ENCODE measurements around the gene WDR45. TPM values are rescaled to one million over a fixed set of nuclear protein-coding genes. Genes with fewer than 3 reads are reported as not detected.

WDR45 gene
- total and polyA plus RNA-seq, 2 of the 13 experiments (the other 11 are each of a cell fraction or from before 2014, with no cell fraction given) = 16.4 to 65.5 TPM

DNA sequence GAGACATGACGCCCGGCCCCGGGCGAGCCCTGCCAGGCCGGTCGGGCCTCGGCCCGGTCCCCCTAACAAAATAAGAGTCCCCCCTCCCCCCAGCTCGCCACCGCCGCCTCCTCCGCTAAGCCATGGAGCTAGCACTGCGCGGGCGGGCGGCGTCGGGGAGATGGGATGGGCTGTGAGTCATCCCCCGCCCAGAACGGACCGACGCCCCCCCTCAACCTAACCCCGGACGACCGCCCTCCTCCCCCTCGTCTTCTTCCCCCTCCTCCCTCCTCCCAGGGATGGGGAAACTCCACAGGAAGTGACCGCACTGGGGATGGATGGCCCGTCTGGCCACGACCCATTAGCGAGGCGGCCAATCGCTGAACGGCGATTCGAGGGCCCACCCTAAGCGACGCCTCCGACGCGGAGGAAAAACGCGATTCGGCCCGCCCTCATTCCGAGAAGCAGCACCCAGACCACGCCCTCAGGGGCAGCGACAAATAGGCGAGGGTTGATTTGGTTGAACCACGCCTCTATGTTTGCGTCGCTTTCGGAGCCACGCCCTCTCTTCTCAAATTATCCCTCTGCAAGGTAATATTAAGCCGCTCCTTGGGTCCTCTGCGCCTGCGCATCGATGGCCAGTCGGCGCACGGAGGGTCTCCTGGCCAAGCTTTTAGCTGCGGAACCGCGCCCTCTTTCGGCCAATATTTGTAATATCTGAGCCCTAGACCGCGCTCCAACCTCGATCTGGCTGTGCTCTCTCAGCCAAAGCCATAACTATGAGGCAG lies 36.3 kb downstream of the WDR45 start, which contains the start of gene TFE3 (continued):
- TF ChIP-seq, protein P1, sequence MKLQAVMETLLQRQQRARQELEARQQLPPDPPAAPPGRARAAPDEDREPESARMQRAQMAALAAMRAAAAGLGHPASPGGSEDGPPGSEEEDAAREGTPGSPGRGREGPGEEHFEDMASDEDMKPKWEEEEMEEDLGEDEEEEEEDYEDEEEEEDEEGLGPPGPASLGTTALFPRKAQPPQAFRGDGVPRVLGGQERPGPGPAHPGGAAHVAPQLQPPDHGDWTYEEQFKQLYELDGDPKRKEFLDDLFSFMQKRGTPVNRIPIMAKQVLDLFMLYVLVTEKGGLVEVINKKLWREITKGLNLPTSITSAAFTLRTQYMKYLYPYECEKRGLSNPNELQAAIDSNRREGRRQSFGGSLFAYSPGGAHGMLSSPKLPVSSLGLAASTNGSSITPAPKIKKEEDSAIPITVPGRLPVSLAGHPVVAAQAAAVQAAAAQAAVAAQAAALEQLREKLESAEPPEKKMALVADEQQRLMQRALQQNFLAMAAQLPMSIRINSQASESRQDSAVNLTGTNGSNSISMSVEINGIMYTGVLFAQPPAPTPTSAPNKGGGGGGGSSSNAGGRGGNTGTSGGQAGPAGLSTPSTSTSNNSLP (IDR thresholded peaks at IDR 0.05; ENCODE audit: low read depth, low read length) = peak; percentile 91
- TF ChIP-seq ZNF850 (CRISPR knock-in tag; conservative IDR thresholded peaks at IDR 0.05) = no peak
- TF ChIP-seq POGZ (CRISPR knock-in tag; IDR thresholded peaks at IDR 0.05) = peak; percentile 58
- 0 out of 2 replicates have a peak, but pooled peaks have one; percentile 28 for TF ChIP-seq ETV5 (CRISPR knock-in tag; IDR thresholded peaks at IDR 0.05; ENCODE audit: borderline replicate concordance)
- 0 out of 2 replicates have a peak, but pooled peaks have one; percentile 15 for TF ChIP-seq FOXA3 (CRISPR knock-in tag; IDR thresholded peaks at IDR 0.05)
- 0 out of 2 replicates have a peak, but pooled peaks have one; percentile 13 for TF ChIP-seq TBX2 (CRISPR knock-in tag; IDR thresholded peaks at IDR 0.05; ENCODE audit: borderline replicate concordance)
- peak; percentile 71 for TF ChIP-seq CREM (IDR thresholded peaks at IDR 0.05)
- TF ChIP-seq CREM (CRISPR knock-in tag; IDR thresholded peaks at IDR 0.05) = no peak
- TF ChIP-seq SP4 (CRISPR knock-in tag; IDR thresholded peaks at IDR 0.05) = peak; percentile 88
- TF ChIP-seq ZNF546 (CRISPR knock-in tag; conservative IDR thresholded peaks at IDR 0.05) = no peak
- 0 out of 2 replicates have a peak, but pooled peaks have one; percentile 66 for TF ChIP-seq TARDBP (CRISPR knock-in tag; IDR thresholded peaks at IDR 0.05)
- peak; percentile 70 for TF ChIP-seq GATAD1 (CRISPR knock-in tag; IDR thresholded peaks at IDR 0.05)
- peak; percentile 72 for TF ChIP-seq CREB1 (IDR thresholded peaks at IDR 0.05)
- TF ChIP-seq CREB1 (CRISPR knock-in tag; IDR thresholded peaks at IDR 0.05) = peak; percentile 70; the same call in 1 of the 2 replicates
- TF ChIP-seq ATF1 (CRISPR knock-in tag; IDR thresholded peaks at IDR 0.05) = peak; percentile 63
- TF ChIP-seq, protein P2, sequence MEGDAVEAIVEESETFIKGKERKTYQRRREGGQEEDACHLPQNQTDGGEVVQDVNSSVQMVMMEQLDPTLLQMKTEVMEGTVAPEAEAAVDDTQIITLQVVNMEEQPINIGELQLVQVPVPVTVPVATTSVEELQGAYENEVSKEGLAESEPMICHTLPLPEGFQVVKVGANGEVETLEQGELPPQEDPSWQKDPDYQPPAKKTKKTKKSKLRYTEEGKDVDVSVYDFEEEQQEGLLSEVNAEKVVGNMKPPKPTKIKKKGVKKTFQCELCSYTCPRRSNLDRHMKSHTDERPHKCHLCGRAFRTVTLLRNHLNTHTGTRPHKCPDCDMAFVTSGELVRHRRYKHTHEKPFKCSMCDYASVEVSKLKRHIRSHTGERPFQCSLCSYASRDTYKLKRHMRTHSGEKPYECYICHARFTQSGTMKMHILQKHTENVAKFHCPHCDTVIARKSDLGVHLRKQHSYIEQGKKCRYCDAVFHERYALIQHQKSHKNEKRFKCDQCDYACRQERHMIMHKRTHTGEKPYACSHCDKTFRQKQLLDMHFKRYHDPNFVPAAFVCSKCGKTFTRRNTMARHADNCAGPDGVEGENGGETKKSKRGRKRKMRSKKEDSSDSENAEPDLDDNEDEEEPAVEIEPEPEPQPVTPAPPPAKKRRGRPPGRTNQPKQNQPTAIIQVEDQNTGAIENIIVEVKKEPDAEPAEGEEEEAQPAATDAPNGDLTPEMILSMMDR (CRISPR knock-in tag; IDR thresholded peaks at IDR 0.05) = peak; percentile 89
- no peak for TF ChIP-seq EHMT2 (IDR thresholded peaks at IDR 0.05; ENCODE audit: borderline replicate concordance, low read depth, low read length)
- TF ChIP-seq REPIN1 (CRISPR knock-in tag; IDR thresholded peaks at IDR 0.05; ENCODE audit: borderline replicate concordance, low read depth) = 0 out of 2 replicates have a peak, but pooled peaks have one; percentile 29
- TF ChIP-seq, protein P3, sequence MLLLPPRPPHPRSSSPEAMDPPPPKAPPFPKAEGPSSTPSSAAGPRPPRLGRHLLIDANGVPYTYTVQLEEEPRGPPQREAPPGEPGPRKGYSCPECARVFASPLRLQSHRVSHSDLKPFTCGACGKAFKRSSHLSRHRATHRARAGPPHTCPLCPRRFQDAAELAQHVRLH (CRISPR knock-in tag; IDR thresholded peaks at IDR 0.05; ENCODE audit: borderline replicate concordance, low read depth) = no peak
- TF ChIP-seq GABPB1 (CRISPR knock-in tag; IDR thresholded peaks at IDR 0.05) = peak; percentile 84
- no peak for TF ChIP-seq IRF2 (CRISPR knock-in tag; IDR thresholded peaks at IDR 0.05)
- 0 out of 2 replicates have a peak, but pooled peaks have one; percentile 35 for TF ChIP-seq SNAPC2 (CRISPR knock-in tag; IDR thresholded peaks at IDR 0.05)
- TF ChIP-seq MYNN (CRISPR knock-in tag; IDR thresholded peaks at IDR 0.05; ENCODE audit: low read depth) = peak; percentile 100
- peak; percentile 47; the same call in 1 of the 2 replicates for TF ChIP-seq DR1 (CRISPR knock-in tag; IDR thresholded peaks at IDR 0.05)
